Measurements from ENCODE around the gene ADAMTSL1.

- no peak for TF ChIP-seq CTCF (IDR thresholded peaks at IDR 0.05)
- no peak for TF ChIP-seq POLR2A (IDR thresholded peaks at IDR 0.05)
These were observed 44.9 kb upstream of the ADAMTSL1 start for GRCh38 chr9:18429070-18429469.
